Measurements from ENCODE around the gene IPO9.
"Not testable (repeated sequence)": the region's sequence is repeated elsewhere in the genome, so short reads cannot be mapped to it uniquely, and the experiment has no call there.

IPO9 gene

DNA sequence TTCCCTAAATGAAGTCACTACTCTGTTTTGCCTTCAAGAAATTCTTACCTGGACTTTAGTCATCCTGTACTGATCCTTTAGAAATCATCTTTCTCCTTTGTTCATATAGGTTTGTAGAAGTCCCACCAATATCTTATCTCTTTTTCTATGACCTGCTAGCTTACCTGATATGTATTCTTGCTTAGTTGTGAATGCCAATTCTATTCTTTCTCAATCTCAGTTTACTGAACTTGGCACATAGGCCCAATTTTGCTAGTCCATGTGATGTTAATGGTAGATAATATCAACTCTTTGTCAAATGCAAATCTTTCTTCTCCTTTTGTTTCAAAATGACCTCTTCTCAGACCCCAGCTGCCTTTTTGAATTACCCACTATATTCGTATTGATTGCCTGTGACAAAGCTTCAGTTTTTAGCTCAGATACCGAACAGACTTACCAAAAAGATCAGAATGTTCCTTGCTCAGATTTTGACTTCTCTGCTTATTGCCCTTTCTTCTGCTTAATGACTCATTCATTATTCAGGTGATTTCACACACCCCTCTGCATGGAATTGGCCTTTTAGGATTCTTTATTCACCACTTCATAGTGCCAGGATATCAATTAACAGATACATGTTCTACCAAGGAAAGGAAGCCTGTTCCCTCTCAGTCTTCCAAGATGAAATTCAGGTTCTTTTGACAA, 20.6 kb downstream of the IPO9 start:
- DNase-seq, result no peak

DNA sequence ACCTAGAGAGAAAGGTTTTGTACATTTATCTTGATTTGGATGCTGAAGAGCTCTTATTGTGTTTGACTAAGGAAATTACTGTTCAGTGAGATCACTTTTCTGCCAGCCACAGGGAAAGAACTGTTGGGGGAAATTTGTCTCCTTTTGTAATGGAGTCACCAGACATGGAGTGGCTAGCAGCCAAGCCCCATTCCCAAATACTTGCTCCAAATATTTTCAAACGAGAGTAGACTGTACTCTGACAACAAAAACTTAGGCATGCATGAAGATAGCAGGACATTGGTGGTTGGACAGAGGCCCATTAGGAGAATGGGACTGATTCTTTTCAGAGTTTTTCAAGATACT, 21.1 kb downstream of the IPO9 start:
- DNase-seq, result no peak

DNA sequence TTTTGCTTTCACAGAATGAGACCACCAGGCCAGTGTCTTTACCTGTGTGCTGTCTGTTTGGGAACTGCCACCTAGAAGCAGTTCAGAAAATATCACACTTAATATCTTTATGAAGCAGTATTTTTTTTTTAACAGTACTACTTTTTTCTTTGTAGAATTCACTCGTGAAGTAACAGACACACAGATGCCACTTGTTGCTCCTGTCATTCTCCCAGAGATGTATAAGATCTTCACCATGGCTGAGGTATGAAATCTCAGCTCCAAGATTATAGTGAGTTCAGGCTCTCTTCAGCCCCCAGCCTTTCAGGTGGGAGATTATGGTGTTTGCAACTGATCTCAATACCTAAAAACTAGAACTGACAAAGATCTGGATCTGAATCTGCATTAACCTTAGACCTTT, 23.0 kb downstream of the IPO9 start:
- no peak for DNase-seq

DNA sequence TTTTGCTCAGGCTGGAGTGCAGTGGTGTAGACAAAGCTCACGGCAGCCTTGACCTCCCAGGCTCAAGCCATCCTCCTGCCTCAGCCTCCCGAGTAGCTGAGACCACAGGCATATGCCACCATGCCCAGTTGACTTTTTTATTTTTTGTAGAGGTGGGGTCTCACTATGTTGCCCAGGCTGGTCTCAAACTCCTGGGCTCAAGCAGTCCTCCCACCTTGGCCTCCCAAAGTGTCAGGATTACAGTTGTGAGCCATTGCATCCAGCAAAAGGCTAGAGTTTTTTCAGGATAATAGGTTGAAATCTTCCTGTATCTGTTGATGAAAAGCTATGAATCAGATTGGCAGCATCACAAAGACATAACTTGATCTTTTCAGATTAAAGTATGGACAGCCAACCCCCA, 27.8 kb downstream of the IPO9 start:
- DNase-seq, result not testable (repeated sequence)

DNA sequence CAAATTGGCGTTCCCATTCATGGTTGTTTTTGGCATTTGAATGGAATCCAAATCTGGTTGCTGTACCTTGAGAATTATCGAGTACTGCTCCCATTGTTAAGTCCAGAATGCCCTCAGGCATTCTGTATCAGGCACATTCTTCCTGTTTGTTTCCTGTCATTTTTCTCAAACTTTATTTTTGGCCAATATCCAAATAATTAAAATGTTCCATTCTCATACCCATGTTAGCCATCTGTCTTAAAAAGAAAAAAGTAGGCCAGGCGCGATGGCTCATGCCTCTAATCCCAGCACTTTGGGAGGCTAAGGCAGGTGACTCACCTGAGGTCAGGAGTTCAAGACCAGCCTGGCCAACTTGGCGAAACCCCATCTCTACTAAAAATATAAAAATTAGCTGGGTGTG, 30.5 kb downstream of the IPO9 start:
- no peak for DNase-seq

DNA sequence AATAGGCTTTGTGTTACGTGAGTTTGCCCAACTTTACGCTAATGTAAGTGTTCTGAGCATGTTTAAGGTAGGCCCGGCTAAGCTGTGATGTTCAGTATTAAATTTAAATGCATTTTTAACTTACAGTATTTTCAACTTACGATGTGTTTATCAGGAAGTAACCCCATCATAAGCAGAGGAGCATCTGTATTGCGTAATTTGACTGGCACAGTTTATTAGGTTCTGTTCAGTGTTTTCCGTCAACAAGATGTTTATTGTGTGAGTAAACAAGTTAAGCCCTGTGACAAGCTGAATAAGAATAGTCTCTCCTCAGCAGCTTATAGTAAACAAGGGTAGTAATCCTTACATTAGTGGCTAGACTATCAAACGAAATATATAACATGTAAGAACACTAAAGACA, 32.5 kb downstream of the IPO9 start:
- DNase-seq, result no peak

DNA sequence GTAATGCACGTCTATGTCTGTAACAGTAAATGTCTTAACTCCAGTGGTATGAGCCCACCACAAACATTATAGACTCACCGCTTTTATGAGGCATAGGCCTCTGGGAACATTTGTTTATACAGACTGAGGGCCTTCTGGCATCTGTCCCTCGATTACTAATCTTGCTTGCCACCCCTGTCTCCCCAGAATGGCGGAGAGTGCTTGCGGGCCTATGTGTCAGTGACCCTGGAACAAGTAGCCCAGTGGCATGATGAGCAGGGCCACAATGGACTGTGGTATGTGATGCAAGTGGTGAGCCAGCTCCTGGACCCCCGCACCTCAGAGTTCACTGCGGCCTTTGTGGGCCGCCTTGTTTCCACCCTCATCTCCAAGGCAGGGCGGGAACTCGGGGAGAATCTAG, 41.4 kb downstream of the IPO9 start:
- DNase-seq, result no peak

DNA sequence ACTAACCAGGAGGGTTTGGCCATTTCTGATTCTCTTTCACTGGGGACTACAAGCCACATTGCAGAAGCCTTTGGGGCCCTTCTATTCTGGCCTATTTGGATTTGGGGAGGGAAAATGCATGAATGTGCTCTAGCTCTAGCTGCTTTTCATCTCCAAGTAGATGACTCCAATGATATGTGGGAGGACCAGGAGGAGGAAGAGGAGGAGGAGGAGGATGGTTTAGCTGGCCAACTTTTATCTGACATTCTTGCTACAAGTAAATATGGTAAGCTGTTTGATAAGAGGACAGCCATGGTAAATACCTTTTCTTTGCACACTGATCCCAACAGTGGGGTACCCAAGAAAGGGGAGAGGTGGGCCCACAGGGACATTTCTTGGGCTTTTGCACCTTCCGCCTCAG, 45.7 kb downstream of the IPO9 start:
- DNase-seq, result no peak

DNA sequence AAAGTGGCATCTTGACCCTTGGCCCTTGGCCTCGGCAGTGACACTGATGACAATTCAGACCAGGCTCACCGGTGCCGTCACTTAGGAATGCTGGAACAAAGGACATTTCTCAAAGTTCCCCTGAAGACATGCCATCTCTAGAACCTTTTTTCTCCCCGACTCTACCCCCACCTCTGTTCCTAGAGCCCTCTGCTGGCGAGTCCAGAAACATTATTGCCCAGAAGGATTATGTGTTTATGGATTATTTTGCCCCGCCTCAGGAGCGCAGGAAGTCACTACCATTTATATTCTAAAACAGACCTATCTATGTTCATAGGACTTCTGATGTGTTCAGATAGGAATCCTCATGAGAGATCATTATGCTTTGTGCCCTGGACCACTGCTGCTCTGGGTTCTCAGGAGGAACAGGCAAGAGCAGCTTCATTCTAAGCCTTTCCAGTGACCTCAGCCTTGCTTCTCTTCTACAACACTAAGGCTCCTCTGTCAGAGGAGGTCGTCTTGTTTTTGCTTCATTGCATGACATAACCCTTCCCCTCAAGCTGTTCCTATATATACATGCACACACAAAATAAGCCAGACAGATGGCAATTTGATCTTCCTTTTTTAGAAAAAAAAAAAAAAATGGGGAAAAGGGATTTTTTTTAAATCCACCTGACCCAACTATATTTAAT, 47.3 kb downstream of the IPO9 start:
- DNase-seq, result no peak

DNA sequence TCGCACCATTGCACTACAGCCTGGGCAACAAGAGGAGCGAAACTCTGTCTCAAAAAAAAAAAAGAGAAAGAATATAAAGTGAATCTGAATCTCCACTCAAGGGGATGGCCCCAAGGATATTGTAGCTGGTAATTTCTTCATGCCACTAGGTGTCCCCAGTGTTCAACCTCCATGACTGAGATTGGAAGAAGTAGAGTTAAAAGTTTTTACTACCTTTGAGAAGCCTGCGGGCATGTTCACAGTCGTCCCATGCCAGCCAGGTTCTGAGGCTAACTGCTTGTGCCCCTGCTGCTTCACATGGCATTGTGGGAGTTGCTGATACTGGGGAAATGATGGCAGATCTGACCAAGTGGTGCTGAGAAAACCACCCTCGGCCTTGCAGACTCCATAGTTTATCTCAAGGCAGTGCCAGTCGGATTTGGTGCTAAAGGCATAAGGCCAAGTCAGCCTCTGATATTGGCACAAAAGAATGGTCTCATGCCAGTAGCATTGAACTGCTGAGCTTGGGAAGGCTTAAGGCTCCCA, 49.0 kb downstream of the IPO9 start:
- DNase-seq, result peak; percentile 59

DNA sequence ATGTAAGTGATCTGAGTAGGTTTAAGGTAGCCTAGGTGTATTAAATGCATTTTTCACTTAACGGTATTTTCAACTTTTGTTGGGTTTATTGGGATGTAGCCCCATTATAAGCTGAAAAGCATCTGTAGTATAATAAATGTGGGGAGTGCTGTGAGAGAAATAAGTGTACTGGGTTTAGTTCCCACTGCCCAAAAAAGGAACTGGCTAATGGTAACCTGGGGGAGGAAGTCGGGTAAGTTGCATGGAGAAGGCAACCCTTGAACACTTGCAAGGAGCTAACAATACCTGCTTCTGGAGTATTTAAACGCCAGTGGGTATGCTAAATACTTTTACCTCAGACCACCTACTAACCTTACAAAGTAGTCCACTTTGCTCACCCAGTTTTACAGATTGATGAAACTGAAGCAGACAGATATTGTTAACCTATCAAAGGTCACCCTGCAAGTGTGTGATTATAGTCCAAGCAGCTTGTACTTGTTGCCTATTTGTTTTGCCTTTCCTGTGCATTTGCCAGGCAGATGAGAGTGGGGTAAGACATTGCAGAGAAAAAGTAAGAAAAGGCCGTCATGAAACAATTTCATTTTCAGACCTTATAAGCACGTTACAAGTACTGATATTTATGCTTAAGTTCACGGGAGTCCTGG, 52.1 kb downstream of the IPO9 start:
- DNase-seq, result no peak

DNA sequence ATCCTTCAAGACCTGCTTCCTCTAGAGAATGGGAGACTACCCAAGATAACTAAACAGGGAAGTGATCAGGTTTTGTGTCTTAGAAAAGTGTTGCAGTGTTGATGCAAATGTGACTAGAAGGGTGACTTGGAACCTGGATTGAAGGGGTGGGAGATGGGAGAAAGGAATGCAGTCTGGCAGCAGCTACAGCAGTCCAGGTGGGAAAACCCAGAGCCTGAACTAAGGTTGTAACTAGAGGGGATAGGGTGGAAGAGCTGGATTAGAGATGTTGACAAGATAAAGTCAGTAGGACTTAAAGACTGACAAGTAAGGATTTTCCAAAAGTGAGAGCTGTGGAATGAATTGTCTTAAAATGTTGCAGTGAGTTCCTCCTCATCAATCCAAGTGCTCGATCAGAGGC, 52.7 kb downstream of the IPO9 start:
- DNase-seq, result no peak

DNA sequence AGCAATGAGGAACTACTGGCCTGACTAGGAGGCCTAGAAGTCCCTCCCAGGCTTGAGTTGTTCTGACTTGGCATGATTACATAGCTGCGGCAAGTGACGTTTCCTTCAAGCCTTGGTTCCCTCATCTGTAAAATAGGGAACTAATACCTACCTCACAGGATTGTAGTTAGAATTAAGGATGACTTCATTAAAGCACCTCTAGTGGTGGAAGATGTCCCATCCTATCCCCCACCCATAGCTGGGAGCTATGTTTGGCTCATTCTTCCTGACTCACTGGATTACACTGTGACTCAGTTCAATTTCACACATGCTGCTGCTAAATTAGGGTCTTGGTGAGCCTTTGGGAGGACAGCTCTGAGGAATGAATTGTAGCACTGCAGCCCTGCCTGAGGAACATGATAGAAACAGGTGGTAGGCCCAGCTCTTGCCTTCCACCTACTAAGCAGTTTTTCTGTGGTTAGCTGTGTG, 53.7 kb downstream of the IPO9 start:
- peak; percentile 89 for DNase-seq

DNA sequence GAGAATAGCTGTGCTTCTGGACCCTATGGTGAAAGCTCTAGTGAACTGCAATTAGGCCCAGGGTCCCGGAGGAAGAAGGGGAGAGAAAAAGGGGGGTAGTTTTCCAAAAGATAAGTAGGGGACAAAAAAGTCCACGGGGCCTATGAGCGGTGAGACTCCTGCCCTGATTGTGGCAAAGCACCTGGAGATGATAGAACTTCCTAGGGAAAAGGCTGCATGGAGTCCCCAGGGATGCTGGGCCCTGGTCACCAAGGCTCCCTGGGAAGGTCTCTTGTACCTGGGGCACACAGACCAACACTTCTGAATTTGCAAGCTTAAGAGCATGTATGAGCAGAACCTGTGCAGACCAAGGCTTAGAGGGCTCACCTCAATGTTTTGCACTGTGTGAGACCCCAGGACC, 54.3 kb downstream of the IPO9 start:
- DNase-seq, result no peak

DNA sequence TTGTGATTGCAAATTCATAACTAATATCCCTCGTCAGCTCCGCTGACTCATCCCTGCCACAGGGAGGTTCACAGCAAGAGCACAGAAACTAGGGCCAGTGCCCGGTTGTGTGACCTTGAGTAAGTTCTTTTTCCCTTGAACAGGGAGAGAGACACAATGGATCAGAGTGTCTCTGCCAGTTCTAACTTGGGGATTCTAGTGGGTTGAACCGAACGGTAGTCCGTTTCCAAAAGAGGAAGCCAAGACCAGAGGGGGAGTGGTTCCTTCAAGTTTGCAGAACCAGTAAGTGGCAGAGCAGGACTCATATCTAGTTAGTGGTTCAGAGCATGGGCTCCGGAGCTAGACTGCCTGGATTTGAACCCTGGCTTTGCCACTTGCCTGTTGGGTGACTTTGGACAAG, 54.8 kb downstream of the IPO9 start:
- peak; percentile 73 for DNase-seq

DNA sequence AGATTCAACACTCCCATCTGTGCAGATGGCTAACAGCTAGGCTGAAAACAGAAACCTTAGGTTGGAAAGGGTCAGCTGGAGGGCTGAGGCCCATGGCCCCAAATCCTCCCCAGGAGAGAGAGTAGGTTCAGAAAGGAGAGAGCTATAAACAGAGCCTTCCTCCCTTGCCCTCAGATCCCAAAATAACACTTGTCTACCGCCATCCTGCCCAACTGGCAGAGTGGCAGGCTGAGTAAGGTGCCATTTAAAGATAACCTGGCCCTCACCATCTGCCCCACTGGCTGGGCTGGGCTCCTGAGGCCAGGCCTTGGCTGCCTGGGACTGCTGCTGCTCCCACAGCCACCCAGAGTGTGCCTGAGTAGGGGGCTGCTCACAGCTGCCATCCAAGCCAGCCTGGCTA, 55.5 kb downstream of the IPO9 start:
- no peak for DNase-seq

DNA sequence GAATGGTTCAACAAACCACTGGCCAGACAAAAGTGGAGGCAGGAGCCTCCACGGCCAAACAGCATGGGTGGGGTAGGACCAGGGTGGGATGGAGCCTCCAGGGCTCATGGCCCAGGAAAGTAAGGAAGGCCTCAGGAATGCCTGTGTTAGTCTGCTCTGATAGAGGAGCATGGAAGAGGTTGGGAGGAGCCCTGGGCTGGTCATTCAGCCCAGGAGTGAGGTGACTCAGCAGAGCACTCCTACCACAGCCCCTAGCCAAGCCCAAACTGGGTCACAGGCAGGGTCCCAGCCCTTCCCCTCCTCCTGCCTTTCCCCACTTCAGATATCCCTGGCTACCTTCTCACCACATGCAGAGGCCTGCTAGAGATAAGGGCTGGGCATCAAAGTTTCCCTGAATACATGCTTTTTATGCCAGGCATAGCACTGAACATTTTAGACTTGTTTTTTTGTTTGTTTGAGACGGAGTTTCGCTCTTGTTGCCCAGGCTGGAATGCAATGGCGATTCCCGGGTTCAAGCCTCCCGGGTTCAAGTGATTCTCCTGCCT, 56.6 kb downstream of the IPO9 start:
- DNase-seq, result no peak

DNA sequence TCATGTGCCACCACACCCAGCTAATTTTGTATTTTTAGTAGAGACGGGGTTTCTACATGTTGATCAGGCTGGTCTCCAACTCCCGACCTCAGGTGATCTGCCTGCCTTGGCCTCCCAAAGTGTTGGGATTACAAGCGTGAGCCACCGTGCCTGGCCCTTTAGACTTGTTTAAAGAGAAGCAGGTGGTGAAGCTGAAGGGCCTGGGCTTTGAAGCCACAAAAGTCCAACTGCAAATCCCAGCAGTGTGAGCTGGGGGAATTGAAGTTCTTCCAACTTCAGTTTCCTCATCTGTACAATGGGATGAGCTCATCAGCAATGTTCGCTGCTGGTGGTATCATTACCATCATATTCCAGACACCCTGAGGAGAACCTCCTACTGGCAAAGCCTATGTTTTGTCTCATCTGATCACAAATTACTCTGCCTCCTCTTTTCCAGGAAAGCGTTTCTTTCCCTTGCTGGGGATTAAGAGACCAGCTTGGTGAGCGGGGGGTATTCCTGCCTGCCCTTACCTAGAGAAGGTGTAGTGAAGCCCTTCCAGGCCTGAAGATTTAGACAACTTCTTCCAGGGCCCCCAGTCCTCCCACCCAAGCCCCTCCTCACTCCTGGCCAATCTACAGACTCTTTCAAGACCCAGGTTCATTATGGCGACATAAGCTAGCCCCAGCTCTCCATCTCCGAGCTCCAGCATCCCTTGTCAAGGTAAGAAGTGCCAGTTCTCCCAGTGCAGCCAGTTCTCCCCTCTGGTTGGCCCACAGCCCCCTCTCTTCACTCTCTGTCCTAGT, 57.3 kb downstream of the IPO9 start:
- no peak for DNase-seq

DNA sequence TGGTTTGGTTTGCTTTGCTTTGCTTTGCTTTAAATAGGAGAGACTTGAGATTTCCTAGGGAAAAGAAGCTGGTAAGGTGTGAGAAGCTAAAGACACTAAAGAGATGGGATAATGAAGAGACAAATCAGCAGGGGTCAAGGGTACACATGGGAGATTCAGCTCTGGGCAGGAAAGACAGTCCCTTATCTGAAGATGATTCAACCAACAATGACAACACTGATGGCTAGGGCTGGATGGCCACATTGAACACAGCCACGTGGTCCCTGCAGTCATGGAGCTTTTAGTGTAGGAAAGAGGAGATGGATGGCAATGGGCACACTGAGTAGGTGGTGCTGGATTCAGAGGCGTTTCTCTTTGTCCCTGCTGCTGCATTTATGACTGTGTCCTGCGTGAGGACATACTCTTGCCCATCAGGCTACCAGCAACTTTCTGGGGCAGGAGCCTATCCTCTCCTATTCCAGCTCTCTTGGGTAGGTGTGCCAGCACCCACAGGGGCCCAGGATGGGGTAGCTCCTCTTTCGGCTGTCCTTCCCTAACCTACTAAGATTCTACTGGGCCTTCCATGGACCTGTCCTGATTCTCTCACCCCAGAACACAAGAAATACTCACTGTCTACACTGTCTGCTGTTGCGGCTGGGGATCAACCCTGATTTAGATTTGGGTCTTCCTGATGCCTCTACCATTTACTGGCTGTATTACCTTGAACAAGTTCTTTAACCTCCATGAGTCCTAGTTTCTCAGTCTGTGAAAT, 58.3 kb downstream of the IPO9 start:
- DNase-seq, result no peak

DNA sequence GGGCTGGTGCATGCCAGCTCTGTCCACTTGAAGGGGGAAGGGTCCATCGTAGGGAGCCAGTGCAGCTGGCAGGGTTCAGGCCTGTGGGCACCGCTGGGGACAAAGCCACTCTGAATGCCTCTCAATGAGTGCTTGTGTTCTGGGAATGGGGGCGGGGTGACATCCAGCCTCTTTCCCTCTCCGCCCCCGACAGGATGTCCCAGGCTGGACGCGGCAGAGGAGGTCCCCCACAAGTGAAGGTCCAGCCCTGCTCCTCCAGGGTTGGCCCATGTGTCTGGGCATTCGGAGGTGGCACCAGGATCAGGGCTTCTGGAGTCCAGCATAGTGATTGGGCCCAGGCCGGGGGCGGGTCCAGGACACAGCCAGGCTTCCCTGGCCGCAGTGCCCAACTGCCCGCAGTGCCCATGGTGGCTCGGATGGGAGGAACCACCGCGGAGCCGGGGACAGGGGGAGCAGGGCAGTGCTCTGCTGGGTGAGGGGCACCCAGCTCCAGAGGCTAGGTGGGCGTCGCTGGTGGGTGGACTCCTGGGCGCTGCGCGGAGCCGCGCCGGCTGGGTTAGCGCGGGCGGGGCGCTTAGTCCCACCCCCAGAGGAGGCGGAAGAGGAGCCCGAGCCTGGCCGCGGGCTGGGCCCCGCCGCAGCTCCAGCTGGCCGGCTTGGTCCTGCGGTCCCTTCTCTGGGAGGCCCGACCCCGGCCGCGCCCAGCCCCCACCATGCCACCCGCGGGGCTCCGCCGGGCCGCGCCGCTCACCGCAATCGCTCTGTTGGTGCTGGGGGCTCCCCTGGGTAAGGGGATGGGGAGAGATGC, 59.5 kb downstream of the IPO9 start, which contains the start of gene SHISA4:
Gene SHISA4 (plus strand): TSS at position 617 of the 808 bp plus-strand sequence. CDS start 97 bp downstream, at position 714.
- peak; percentile 41 for DNase-seq
